ENCODE measurements around the gene UTS2B. TPM values are rescaled to one million over a fixed set of nuclear protein-coding genes. Genes with fewer than 3 reads are reported as not detected.

The UTS2B gene
- total RNA-seq, result not detected

GRCh38 chr3:191329654-191330529 lies at the start of gene UTS2B:
UTS2B (minus strand) TSS chr3:191330526; CDS start chr3:191282189, 48,337 bp downstream.
- peak; percentile 25 for ATAC-seq
- Mint-ChIP-seq H3K4me3 (peak within 1 kb of the TSS; percentile 74), H3K36me3 (ENCODE audit: low read depth) (no peaks in the 10 kb centered on the region), H3K9me3 (ENCODE audit: low read depth) (no peaks in the 10 kb centered on the region), H3K27me3 (peaks cover 7% of the 10 kb centered on the region), H3K27ac (peak within 1 kb of the TSS; percentile 72), H3K4me1 (peaks cover 32% of the 10 kb centered on the region)
- ChIA-PET CTCF (no interaction called here), POLR2A (no interaction called here)
- intact Hi-C loops (cut with DNase I, micrococcal nuclease), result loop anchor here (5.0 to 10.0 kb wide), 2 partner anchors 83 to 85 kb away; no protein-coding TSS in a partner anchor
- peak; percentile 43 for DNase-seq

- Mint-ChIP-seq H3K9me3 (ENCODE audit: low read depth) (no peaks in the 10 kb centered on the region), H3K27me3 (no peaks in the 10 kb centered on the region), H3K4me1 (peaks cover 26% of the 10 kb centered on the region), H3K4me3 (no peak overlapping the region), H3K36me3 (ENCODE audit: low read depth) (peaks cover 13% of the 10 kb centered on the region), H3K27ac (no peak overlapping the region)
- intact Hi-C loops (cut with DNase I, micrococcal nuclease), result no loop called here
- CTCF ChIA-PET, result no interaction called here
- ATAC-seq, result no peak
- DNase-seq, result no peak
- POLR2A ChIA-PET, result interaction anchor here (0.5 kb wide), 1 partner anchor 818 kb away, joined by 4 read pairs; no protein-coding TSS in a partner anchor
These were observed 49.7 kb upstream of the UTS2B start for GRCh38 chr3:191380001-191380400.

- intact Hi-C loops (cut with DNase I, micrococcal nuclease), result no loop called here
- Mint-ChIP-seq H3K36me3 (ENCODE audit: low read depth) (peaks cover 16% of the 10 kb centered on the region), H3K27ac (no peak overlapping the region), H3K9me3 (ENCODE audit: low read depth) (no peaks in the 10 kb centered on the region), H3K4me1 (peaks cover 26% of the 10 kb centered on the region), H3K27me3 (no peaks in the 10 kb centered on the region), H3K4me3 (no peak overlapping the region)
- POLR2A ChIA-PET, result interaction anchor here (0.5 kb wide), 1 partner anchor 818 kb away, joined by 4 read pairs; no protein-coding TSS in a partner anchor
- CTCF ChIA-PET, result no interaction called here
- DNase-seq (no peak), ATAC-seq (no peak)
These were observed 49.1 kb upstream of the UTS2B start for GRCh38 chr3:191379446-191379845.

GRCh38 chr3:191378142-191378812 lies 48.0 kb upstream of the UTS2B start:
- ChIA-PET CTCF (no interaction called here), POLR2A (no interaction called here)
- intact Hi-C loops (cut with DNase I, micrococcal nuclease), result no loop called here
- no peak overlapping the region for H3K27ac Mint-ChIP-seq
- no peak overlapping the region for H3K4me3 Mint-ChIP-seq
- no peaks in the 10 kb centered on the region for H3K27me3 Mint-ChIP-seq
- DNase-seq, result no peak
- no peak for ATAC-seq
- peaks cover 16% of the 10 kb centered on the region for H3K36me3 Mint-ChIP-seq (ENCODE audit: low read depth)
- H3K9me3 Mint-ChIP-seq (ENCODE audit: low read depth), result no peaks in the 10 kb centered on the region
- peaks cover 26% of the 10 kb centered on the region for H3K4me1 Mint-ChIP-seq

GRCh38 chr3:191376516-191377141 lies 46.3 kb upstream of the UTS2B start:
- no peak for ATAC-seq
- CTCF ChIA-PET, result no interaction called here
- POLR2A ChIA-PET, result no interaction called here

GRCh38 chr3:191373327-191373726 lies 43.0 kb upstream of the UTS2B start:
- no peak overlapping the region for H3K4me3 Mint-ChIP-seq
- DNase-seq (no peak), ATAC-seq (no peak)
- intact Hi-C loops (cut with DNase I, micrococcal nuclease), result no loop called here
- H3K36me3 Mint-ChIP-seq (ENCODE audit: low read depth), result peaks cover 11% of the 10 kb centered on the region
- H3K9me3 Mint-ChIP-seq (ENCODE audit: low read depth), result no peaks in the 10 kb centered on the region
- H3K4me1 Mint-ChIP-seq, result peaks cover 10% of the 10 kb centered on the region
- H3K27me3 Mint-ChIP-seq, result no peaks in the 10 kb centered on the region
- ChIA-PET POLR2A (no interaction called here), CTCF (interaction anchor here (0.6 to 1.2 kb wide), 3 partner anchors 20 to 669 kb away, joined by 3 to 5 read pairs (median 3); no protein-coding TSS in a partner anchor)
- no peak overlapping the region for H3K27ac Mint-ChIP-seq

More at GRCh38 chr3:191376516-191377141, 46.3 kb upstream of the UTS2B start:
- intact Hi-C loops (cut with DNase I, micrococcal nuclease), result no loop called here
- H3K27ac Mint-ChIP-seq, result no peak overlapping the region
- no peak overlapping the region for H3K4me3 Mint-ChIP-seq
- no peak for DNase-seq
- no peaks in the 10 kb centered on the region for H3K27me3 Mint-ChIP-seq
- peaks cover 29% of the 10 kb centered on the region for H3K4me1 Mint-ChIP-seq
- H3K36me3 Mint-ChIP-seq (ENCODE audit: low read depth), result peaks cover 9% of the 10 kb centered on the region
- no peaks in the 10 kb centered on the region for H3K9me3 Mint-ChIP-seq (ENCODE audit: low read depth)

- ATAC-seq (no peak), DNase-seq (no peak)
- H3K36me3 Mint-ChIP-seq (ENCODE audit: low read depth), result peaks cover 11% of the 10 kb centered on the region
- intact Hi-C loops (cut with DNase I, micrococcal nuclease), result no loop called here
- CTCF ChIA-PET, result interaction anchor here (0.6 kb wide), 1 partner anchor 542 kb away, joined by 3 read pairs; no protein-coding TSS in a partner anchor
- peaks cover 5% of the 10 kb centered on the region for H3K4me1 Mint-ChIP-seq
- no peaks in the 10 kb centered on the region for H3K9me3 Mint-ChIP-seq (ENCODE audit: low read depth)
- no peak overlapping the region for H3K4me3 Mint-ChIP-seq
- H3K27me3 Mint-ChIP-seq, result no peaks in the 10 kb centered on the region
- no peak overlapping the region for H3K27ac Mint-ChIP-seq
- POLR2A ChIA-PET, result no interaction called here
These were observed 41.8 kb upstream of the UTS2B start for GRCh38 chr3:191372122-191372521.

- peaks cover 5% of the 10 kb centered on the region for H3K4me1 Mint-ChIP-seq
- no peak overlapping the region for H3K4me3 Mint-ChIP-seq
- ATAC-seq (no peak), DNase-seq (no peak)
- H3K27me3 Mint-ChIP-seq, result no peaks in the 10 kb centered on the region
- H3K9me3 Mint-ChIP-seq (ENCODE audit: low read depth), result no peaks in the 10 kb centered on the region
- H3K36me3 Mint-ChIP-seq (ENCODE audit: low read depth), result peaks cover 6% of the 10 kb centered on the region
- H3K27ac Mint-ChIP-seq, result no peak overlapping the region
- intact Hi-C loops (cut with DNase I, micrococcal nuclease), result no loop called here
- POLR2A ChIA-PET, result no interaction called here
- CTCF ChIA-PET, result no interaction called here
These were observed 39.3 kb upstream of the UTS2B start for GRCh38 chr3:191369616-191370010.

GRCh38 chr3:191368755-191369615 lies 38.7 kb upstream of the UTS2B start:
- ChIA-PET CTCF (interaction anchor here (1.2 kb wide), 1 partner anchor 16 kb away, joined by 3 read pairs; no protein-coding TSS in a partner anchor), POLR2A (no interaction called here)
- Mint-ChIP-seq H3K27me3 (no peaks in the 10 kb centered on the region), H3K36me3 (ENCODE audit: low read depth) (peaks cover 6% of the 10 kb centered on the region), H3K9me3 (ENCODE audit: low read depth) (no peaks in the 10 kb centered on the region), H3K27ac (no peak overlapping the region), H3K4me1 (peaks cover 5% of the 10 kb centered on the region), H3K4me3 (no peak overlapping the region)
- intact Hi-C loops (cut with DNase I, micrococcal nuclease), result no loop called here
- no peak for DNase-seq
- ATAC-seq, result no peak

- Mint-ChIP-seq H3K27ac (no peak overlapping the region), H3K9me3 (ENCODE audit: low read depth) (no peaks in the 10 kb centered on the region), H3K27me3 (no peaks in the 10 kb centered on the region), H3K36me3 (ENCODE audit: low read depth) (peaks cover 8% of the 10 kb centered on the region), H3K4me3 (no peak overlapping the region), H3K4me1 (peaks cover 2% of the 10 kb centered on the region)
- intact Hi-C loops (cut with DNase I, micrococcal nuclease), result no loop called here
- CTCF ChIA-PET, result interaction anchor here (0.6 to 1.0 kb wide), 3 partner anchors 89 to 671 kb away, joined by 3 to 4 read pairs (median 3); no protein-coding TSS in a partner anchor
- ATAC-seq (no peak), DNase-seq (no peak)
- POLR2A ChIA-PET, result no interaction called here
These were observed 36.3 kb upstream of the UTS2B start for GRCh38 chr3:191366675-191367074.

GRCh38 chr3:191363221-191363620 lies 32.9 kb upstream of the UTS2B start:
- intact Hi-C loops (cut with DNase I, micrococcal nuclease), result no loop called here
- DNase-seq, result no peak
- ChIA-PET POLR2A (interaction anchor here (0.6 kb wide), 1 partner anchor 47 kb away, joined by 6 read pairs; no protein-coding TSS in a partner anchor), CTCF (no interaction called here)
- no peak overlapping the region for H3K27ac Mint-ChIP-seq
- peaks cover 15% of the 10 kb centered on the region for H3K4me1 Mint-ChIP-seq
- H3K4me3 Mint-ChIP-seq, result no peak overlapping the region
- H3K9me3 Mint-ChIP-seq (ENCODE audit: low read depth), result no peaks in the 10 kb centered on the region
- no peak for ATAC-seq
- no peaks in the 10 kb centered on the region for H3K27me3 Mint-ChIP-seq
- H3K36me3 Mint-ChIP-seq (ENCODE audit: low read depth), result peaks cover 12% of the 10 kb centered on the region

Data from activated CD4-positive, alpha-beta T cell treated with anti-CD3 and anti-CD28 coated beads for 36 hours (primary cell).